Sigmoid colon (tissue), 4 donors: ENCODE measurements around the gene MYO15B.
"Not testable (repeated sequence)": the region's sequence is repeated elsewhere in the genome, so short reads cannot be mapped to it uniquely, and the experiment has no call there.

Source experiments
- CTCF ChIP-seq, 4 experiments: fragments of 450-650 bp in 3 of 4; fragments of 200-600 bp in 1 of 4; IDR thresholded peaks; one replicate each; pipeline ENCODE4 v1.5.1; 2016 to 2019; ENCODE audit warnings: antibody characterized with exemption in 4 of 4, mild to moderate bottlenecking in 3 of 4, moderate library complexity in 2 of 4
- POLR2AphosphoS5 ChIP-seq, 4 donors: sonication (generic); formaldehyde crosslinking; IDR thresholded peaks; one replicate each; pipeline ENCODE4 v1.6.1; 2017; ENCODE audit warnings: antibody characterized with exemption in 4 of 4

- TF ChIP-seq CTCF, POLR2AphosphoS5 (IDR thresholded peaks at IDR 0.05): not testable (repeated sequence)
Observed at GRCh38 chr17:75583197-75583596, 4.4 kb upstream of the MYO15B start.
